RWPE2 (cell line): Measurements from ENCODE around the gene ASB13.

ENCODE experiments used
- ATAC-seq: fragments of 200-7000 bp; cut with Tn5 transposase; 3 replicates; pipeline ENCODE4 v1.9.1; 2021; ENCODE audit warnings: low read depth
- DNase-seq: peaks from one replicate; pipeline ENCODE4 v3.0.0-alpha.2; 2020; ENCODE audit warnings: low spot score
- H3K27ac ChIP-seq: fragments of 450-650 bp; 2 replicates; pipeline ENCODE4 v1.5.1; 2017; ENCODE audit warnings: mild to moderate bottlenecking; ENCODE audit not compliant: poor library complexity, severe bottlenecking
- H3K27me3 ChIP-seq: fragments of 250-450 bp; sonication (Bioruptor Pico); 2 replicates; pipeline ENCODE4 v1.5.1; 2021; ENCODE audit warnings: mild to moderate bottlenecking, moderate library complexity; ENCODE audit not compliant: insufficient read depth, poor library complexity, severe bottlenecking
- H3K36me3 ChIP-seq: fragments of 250-450 bp; sonication (Bioruptor Pico); 2 replicates; pipeline ENCODE4 v1.5.1; 2020; ENCODE audit warnings: low read depth, mild to moderate bottlenecking, moderate library complexity
- H3K4me1 ChIP-seq: fragments of 250-450 bp; sonication (Bioruptor Pico); 2 replicates; pipeline ENCODE4 v1.5.1; 2021; ENCODE audit warnings: mild to moderate bottlenecking, moderate library complexity; ENCODE audit not compliant: insufficient read depth, poor library complexity, severe bottlenecking
- H3K4me3 ChIP-seq: fragments of 250-450 bp; sonication (Bioruptor Pico); 2 replicates; pipeline ENCODE4 v1.5.1; 2021; ENCODE audit warnings: mild to moderate bottlenecking, moderate library complexity; ENCODE audit not compliant: severe bottlenecking
- H3K9me3 ChIP-seq: fragments of 250-450 bp; sonication (Bioruptor Pico); 2 replicates; pipeline ENCODE4 v1.5.1; 2021; ENCODE audit warnings: mild to moderate bottlenecking, moderate library complexity; ENCODE audit not compliant: severe bottlenecking
- TF ChIP-seq, protein P1 (sequence below): fragments of 450-650 bp; IDR thresholded peaks from one replicate; pipeline ENCODE4 v1.5.1; 2017; ENCODE audit warnings: mild to moderate bottlenecking, moderate library complexity; ENCODE audit not compliant: poor library complexity, severe bottlenecking

ASB13 gene

DNA sequence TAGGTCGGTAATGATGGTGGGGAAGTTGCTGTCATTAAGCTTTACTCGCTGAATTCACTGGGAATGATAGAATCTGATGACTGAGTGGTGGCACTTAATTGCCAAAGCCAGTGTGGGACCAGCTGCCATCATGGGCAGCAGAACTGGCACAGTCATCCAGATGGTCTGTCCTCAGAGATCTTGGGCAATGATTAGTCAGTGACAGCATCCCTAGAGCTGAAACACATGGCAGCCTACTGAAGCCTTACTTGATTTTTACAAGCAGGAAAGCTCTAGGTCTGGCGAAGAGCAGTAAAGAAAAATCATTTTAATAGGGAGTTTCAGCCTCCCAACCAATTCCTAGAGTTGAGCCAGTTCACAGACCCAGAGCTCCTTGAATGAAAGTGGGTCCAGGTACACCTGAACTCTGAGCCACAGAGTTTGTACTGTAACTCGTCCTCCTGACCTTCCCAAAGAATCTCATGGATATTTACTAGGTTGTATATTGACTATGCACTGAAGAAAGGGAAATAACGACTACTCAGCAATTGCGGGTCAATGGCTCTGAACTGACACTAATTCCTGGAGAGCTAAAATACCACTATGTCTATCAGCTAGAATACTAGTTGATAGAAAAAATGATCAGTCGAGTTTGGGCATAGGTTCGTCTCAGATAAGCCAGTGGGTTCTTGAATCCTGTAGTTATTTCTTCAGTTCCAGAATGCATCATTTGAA, 4.4 kb upstream of the ASB13 start:
- ATAC-seq (no peak), DNase-seq (no peak)
- H3K27me3 ChIP-seq = no peaks in the 10 kb centered on the region
- TF ChIP-seq, protein P1, sequence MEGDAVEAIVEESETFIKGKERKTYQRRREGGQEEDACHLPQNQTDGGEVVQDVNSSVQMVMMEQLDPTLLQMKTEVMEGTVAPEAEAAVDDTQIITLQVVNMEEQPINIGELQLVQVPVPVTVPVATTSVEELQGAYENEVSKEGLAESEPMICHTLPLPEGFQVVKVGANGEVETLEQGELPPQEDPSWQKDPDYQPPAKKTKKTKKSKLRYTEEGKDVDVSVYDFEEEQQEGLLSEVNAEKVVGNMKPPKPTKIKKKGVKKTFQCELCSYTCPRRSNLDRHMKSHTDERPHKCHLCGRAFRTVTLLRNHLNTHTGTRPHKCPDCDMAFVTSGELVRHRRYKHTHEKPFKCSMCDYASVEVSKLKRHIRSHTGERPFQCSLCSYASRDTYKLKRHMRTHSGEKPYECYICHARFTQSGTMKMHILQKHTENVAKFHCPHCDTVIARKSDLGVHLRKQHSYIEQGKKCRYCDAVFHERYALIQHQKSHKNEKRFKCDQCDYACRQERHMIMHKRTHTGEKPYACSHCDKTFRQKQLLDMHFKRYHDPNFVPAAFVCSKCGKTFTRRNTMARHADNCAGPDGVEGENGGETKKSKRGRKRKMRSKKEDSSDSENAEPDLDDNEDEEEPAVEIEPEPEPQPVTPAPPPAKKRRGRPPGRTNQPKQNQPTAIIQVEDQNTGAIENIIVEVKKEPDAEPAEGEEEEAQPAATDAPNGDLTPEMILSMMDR = no peak
- peaks cover 6% of the 10 kb centered on the region for H3K9me3 ChIP-seq
- H3K36me3 ChIP-seq = no peaks in the 10 kb centered on the region
- H3K4me1 ChIP-seq = peaks cover 5% of the 10 kb centered on the region
- H3K27ac ChIP-seq = no peak overlapping the region
- H3K4me3 ChIP-seq = no peak overlapping the region

DNA sequence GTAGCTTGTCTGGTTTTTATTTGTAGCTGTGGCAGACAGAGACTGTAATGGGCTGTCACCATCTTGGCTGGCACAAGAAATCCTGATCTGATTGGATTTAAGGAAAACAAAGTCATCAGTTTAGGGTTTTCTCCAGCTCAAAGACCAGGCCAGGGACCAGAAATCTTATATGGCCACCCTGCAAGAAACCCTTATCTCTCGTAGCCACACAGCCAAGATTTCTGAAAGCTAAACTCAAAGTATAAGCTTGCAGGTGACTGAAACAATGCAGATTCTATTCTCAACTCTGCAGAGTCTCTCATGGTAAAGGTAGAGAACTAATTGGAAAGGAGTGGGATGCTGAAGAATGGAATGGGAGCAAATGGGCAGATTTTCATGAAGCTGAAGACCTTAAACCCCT, 3.2 kb upstream of the ASB13 start:
- no peaks in the 10 kb centered on the region for H3K27me3 ChIP-seq
- DNase-seq = no peak
- H3K27ac ChIP-seq = no peak overlapping the region
- H3K4me3 ChIP-seq = no peak overlapping the region
- H3K4me1 ChIP-seq = peaks cover 5% of the 10 kb centered on the region
- TF ChIP-seq, protein P1 = no peak
- H3K36me3 ChIP-seq = 0 out of 2 replicates have a peak, but pooled peaks cover 2% of the 10 kb centered on the region
- peaks cover 6% of the 10 kb centered on the region for H3K9me3 ChIP-seq
- ATAC-seq = no peak

DNA sequence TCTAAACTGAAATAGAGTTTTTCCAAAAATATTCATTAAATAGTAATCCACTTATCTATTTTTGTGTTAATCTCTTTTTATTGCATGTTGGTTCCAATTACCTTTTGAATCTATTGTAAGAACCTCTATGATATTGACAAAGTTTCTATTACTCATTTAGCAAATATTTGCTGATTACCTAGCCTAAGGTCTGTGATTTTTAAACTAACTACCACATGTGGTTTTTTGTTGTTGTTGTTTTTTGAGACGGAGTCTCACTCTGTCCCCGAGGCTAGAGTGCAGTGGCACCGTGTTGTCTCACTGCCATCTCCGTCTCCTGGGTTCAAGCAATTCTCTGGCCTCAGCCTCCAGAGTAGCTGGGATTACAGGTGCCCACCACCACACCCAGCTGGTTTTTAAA, 2.0 kb upstream of the ASB13 start:
- no peak for ATAC-seq

DNA sequence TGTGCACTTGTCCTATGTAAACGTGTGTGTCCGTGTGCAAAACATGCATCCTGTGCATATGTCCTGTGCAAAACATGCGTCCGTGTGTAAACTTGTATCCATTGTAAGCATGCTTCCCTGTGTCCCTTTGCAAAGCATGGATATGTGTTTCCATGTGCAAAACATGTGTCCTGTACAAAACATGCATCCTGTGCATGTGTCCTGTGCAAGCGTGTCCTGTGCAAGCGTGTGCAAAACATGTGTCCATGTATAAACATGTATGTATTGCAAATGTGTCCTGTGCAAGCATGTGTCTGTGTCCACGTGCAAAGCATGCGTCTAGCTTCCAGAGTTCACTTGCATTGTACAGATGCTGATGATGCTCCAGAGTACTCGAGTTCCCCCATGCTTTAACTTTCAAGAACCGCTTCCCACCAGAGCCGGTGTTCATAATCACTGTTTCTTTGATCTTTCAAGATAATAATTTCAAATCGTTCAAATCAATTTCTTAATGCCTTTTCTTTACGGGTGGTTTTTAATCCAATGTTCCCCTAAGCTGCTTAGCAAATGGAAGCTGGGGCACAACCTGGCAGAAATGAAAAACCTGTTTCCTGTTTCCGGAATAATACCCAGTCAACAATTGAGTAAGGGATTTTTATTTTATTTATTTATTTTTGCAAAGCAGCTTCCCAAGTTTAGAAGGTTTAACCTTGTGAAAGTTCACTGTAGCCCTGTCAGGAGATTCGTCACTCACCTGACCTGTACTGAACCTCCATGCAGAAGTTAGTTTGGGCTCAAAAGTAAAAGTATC, 641 bp upstream of the ASB13 start:
- ATAC-seq (no peak), DNase-seq (no peak)
- TF ChIP-seq, protein P1 = no peak

More for the DNA sequence above, 2.0 kb upstream of the ASB13 start:
- H3K36me3 ChIP-seq = 0 out of 2 replicates have a peak, but pooled peaks cover 2% of the 10 kb centered on the region
- no peaks in the 10 kb centered on the region for H3K27me3 ChIP-seq
- no peak overlapping the region for H3K27ac ChIP-seq
- peaks cover 6% of the 10 kb centered on the region for H3K9me3 ChIP-seq
- TF ChIP-seq, protein P1 = no peak
- H3K4me3 ChIP-seq = no peak overlapping the region
- DNase-seq = no peak
- H3K4me1 ChIP-seq = peaks cover 5% of the 10 kb centered on the region

More for the DNA sequence above, 641 bp upstream of the ASB13 start:
- Histone ChIP-seq H3K4me1 (peaks cover 5% of the 10 kb centered on the region), H3K4me3 (peak overlapping the region; percentile 62), H3K27me3 (no peaks in the 10 kb centered on the region), H3K9me3 (no peaks in the 10 kb centered on the region), H3K27ac (no peak overlapping the region), H3K36me3 (0 out of 2 replicates have a peak, but pooled peaks cover 2% of the 10 kb centered on the region)
